KMS-11 (cell line): Measurements from ENCODE around the gene OR2T2.
A peak's percentile ranks its signal among the peaks of the same experiment; 100 is the strongest.
"Not testable (repeated sequence)": the region's sequence is repeated elsewhere in the genome, so short reads cannot be mapped to it uniquely, and the experiment has no call there.

Experiments
- H2AFZ ChIP-seq: fragments of 200-600 bp; sonication (generic); 2 replicates; pipeline ENCODE4 v1.6.1; 2016; ENCODE audit warnings: antibody characterized with exemption, mixed run types, low read depth
- H3K27ac ChIP-seq: fragments of 200-600 bp; sonication (generic); 2 replicates; pipeline ENCODE4 v1.6.1; 2016; ENCODE audit warnings: mild to moderate bottlenecking, mixed run types
- H3K27me3 ChIP-seq: fragments of 200-600 bp; sonication (generic); 2 replicates; pipeline ENCODE4 v1.6.1; 2017; ENCODE audit warnings: mild to moderate bottlenecking, low read depth, mixed run types, moderate library complexity; ENCODE audit not compliant: insufficient read depth
- H3K36me3 ChIP-seq: fragments of 200-600 bp; sonication (generic); 2 replicates; pipeline ENCODE4 v1.6.1; 2017; ENCODE audit warnings: mild to moderate bottlenecking, mixed run types; ENCODE audit not compliant: insufficient read depth
- H3K4me1 ChIP-seq: fragments of 200-600 bp; sonication (generic); 2 replicates; pipeline ENCODE4 v1.6.1; 2016; ENCODE audit warnings: mild to moderate bottlenecking, low read depth, mixed run types; ENCODE audit not compliant: poor library complexity, severe bottlenecking
- H3K4me2 ChIP-seq: fragments of 200-600 bp; sonication (generic); 2 replicates; pipeline ENCODE4 v1.7.0; 2016; ENCODE audit warnings: mild to moderate bottlenecking, mixed run types
- H3K4me3 ChIP-seq: fragments of 200-600 bp; sonication (generic); IDR thresholded peaks from 2 replicates; pipeline ENCODE4 v1.6.1; 2017; ENCODE audit warnings: low read depth, low read length, mixed read lengths; ENCODE audit not compliant: insufficient read depth
- H3K79me2 ChIP-seq: fragments of 200-600 bp; sonication (generic); 2 replicates; pipeline ENCODE4 v1.6.1; 2016; ENCODE audit warnings: low read depth, mixed run types; ENCODE audit not compliant: insufficient read depth
- H3K9ac ChIP-seq: fragments of 200-600 bp; sonication (generic); 2 replicates; pipeline ENCODE4 v1.6.1; 2016; ENCODE audit warnings: mild to moderate bottlenecking, mixed run types
- H4K20me1 ChIP-seq: fragments of 200-600 bp; sonication (generic); 2 replicates; pipeline ENCODE4 v1.6.1; 2016; ENCODE audit warnings: mild to moderate bottlenecking, mixed run types; ENCODE audit not compliant: insufficient read depth
- TF ChIP-seq, protein P1 (sequence below): fragments of 200-600 bp; sonication (generic); conservative IDR thresholded peaks from 2 replicates; pipeline ENCODE4 v1.6.1; 2017; ENCODE audit warnings: low read depth, mild to moderate bottlenecking, antibody characterized with exemption, low read length, moderate library complexity, mixed read lengths

OR2T2 gene, protein sequence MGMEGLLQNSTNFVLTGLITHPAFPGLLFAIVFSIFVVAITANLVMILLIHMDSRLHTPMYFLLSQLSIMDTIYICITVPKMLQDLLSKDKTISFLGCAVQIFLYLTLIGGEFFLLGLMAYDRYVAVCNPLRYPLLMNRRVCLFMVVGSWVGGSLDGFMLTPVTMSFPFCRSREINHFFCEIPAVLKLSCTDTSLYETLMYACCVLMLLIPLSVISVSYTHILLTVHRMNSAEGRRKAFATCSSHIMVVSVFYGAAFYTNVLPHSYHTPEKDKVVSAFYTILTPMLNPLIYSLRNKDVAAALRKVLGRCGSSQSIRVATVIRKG

DNA sequence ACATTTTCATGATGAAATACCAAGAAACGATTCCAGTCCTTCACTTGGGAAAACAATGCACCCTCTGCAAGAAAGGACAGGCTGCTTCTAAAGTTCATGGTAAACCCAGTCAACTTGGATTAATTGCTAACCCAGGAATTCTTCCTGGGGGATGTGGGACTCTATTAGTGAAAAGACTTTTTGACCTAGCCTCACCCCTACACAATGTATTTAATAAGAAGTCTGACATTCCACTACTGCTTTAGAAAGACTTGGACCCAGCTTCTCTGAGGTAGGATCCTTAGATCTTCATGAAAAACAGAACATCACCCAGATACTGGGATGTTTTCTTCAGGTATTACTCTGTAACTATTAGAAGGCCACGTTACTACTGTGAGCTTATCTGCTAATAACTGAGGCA is at the start of gene OR2T2:
Gene OR2T2, plus strand, starts transcription at position 239 of the 400 bp plus-strand sequence. CDS start 7,161 bp downstream, outside the sequence.
- H3K79me2 ChIP-seq, H3K27ac ChIP-seq, H3K4me1 ChIP-seq, H4K20me1 ChIP-seq, H3K4me2 ChIP-seq, H3K36me3 ChIP-seq, H3K27me3 ChIP-seq, H3K4me3 ChIP-seq, H3K9ac ChIP-seq, H2AFZ ChIP-seq: not testable (repeated sequence)

- no peaks in the 10 kb centered on the region for H3K36me3 ChIP-seq
- no peaks in the 10 kb centered on the region for H4K20me1 ChIP-seq
- H3K4me2 ChIP-seq, result no peak within 1 kb of the TSS
- no peaks in the 10 kb centered on the region for H3K79me2 ChIP-seq
- H2AFZ ChIP-seq, result no peak within 1 kb of the TSS
- no peak within 1 kb of the TSS for H3K27ac ChIP-seq
- no peaks in the 10 kb centered on the region for H3K27me3 ChIP-seq
- H3K4me1 ChIP-seq, result no peaks in the 10 kb centered on the region
- H3K9ac ChIP-seq, result no peak within 1 kb of the TSS
- H3K4me3 ChIP-seq, result no peak within 1 kb of the TSS
- TF ChIP-seq, protein P1, sequence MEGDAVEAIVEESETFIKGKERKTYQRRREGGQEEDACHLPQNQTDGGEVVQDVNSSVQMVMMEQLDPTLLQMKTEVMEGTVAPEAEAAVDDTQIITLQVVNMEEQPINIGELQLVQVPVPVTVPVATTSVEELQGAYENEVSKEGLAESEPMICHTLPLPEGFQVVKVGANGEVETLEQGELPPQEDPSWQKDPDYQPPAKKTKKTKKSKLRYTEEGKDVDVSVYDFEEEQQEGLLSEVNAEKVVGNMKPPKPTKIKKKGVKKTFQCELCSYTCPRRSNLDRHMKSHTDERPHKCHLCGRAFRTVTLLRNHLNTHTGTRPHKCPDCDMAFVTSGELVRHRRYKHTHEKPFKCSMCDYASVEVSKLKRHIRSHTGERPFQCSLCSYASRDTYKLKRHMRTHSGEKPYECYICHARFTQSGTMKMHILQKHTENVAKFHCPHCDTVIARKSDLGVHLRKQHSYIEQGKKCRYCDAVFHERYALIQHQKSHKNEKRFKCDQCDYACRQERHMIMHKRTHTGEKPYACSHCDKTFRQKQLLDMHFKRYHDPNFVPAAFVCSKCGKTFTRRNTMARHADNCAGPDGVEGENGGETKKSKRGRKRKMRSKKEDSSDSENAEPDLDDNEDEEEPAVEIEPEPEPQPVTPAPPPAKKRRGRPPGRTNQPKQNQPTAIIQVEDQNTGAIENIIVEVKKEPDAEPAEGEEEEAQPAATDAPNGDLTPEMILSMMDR, result no peak
These were observed 42.7 kb upstream of the OR2T2 start, which contains the start of gene OR2T1 for GRCh38 chr1:248402748-248403147. TSS of gene OR2T1 (plus strand) at chr1:248403048. CDS start at chr1:248406148, 3,100 bp downstream.

GRCh38 chr1:248404024-248404423 is 41.4 kb upstream of the OR2T2 start:
- Histone ChIP-seq H3K79me2 (no peaks in the 10 kb centered on the region), H3K36me3 (no peaks in the 10 kb centered on the region), H3K27me3 (no peaks in the 10 kb centered on the region), H4K20me1 (no peaks in the 10 kb centered on the region), H3K4me3 (no peak overlapping the region), H3K4me2 (no peak overlapping the region), H2AFZ (no peak overlapping the region), H3K9ac (no peak overlapping the region), H3K4me1 (no peaks in the 10 kb centered on the region), H3K27ac (no peak overlapping the region)
- TF ChIP-seq, protein P1, result peak; percentile 50

GRCh38 chr1:248406721-248407692 is 38.4 kb upstream of the OR2T2 start:
- Histone ChIP-seq H3K9ac (no peak overlapping the region), H3K4me1 (no peaks in the 10 kb centered on the region), H3K27me3 (no peaks in the 10 kb centered on the region), H3K4me2 (no peak overlapping the region), H3K27ac (no peak overlapping the region), H3K4me3 (no peak overlapping the region), H2AFZ (no peak overlapping the region), H3K36me3 (no peaks in the 10 kb centered on the region), H3K79me2 (no peaks in the 10 kb centered on the region), H4K20me1 (no peaks in the 10 kb centered on the region)
- TF ChIP-seq, protein P1, result no peak
